HG02763 (cell line): ENCODE results near the gene CIAO2B.
"Not testable (repeated sequence)": the region's sequence is repeated elsewhere in the genome, so short reads cannot be mapped to it uniquely, and the experiment has no call there.

ENCODE experiments used
- ATAC-seq: cut with Tn5 transposase; IDR thresholded peaks from one replicate; pipeline ENCODE4 v1.9.1; 2021; ENCODE audit warnings: mild to moderate bottlenecking, moderate library complexity; ENCODE audit not compliant: unreplicated experiment

CIAO2B gene

DNA sequence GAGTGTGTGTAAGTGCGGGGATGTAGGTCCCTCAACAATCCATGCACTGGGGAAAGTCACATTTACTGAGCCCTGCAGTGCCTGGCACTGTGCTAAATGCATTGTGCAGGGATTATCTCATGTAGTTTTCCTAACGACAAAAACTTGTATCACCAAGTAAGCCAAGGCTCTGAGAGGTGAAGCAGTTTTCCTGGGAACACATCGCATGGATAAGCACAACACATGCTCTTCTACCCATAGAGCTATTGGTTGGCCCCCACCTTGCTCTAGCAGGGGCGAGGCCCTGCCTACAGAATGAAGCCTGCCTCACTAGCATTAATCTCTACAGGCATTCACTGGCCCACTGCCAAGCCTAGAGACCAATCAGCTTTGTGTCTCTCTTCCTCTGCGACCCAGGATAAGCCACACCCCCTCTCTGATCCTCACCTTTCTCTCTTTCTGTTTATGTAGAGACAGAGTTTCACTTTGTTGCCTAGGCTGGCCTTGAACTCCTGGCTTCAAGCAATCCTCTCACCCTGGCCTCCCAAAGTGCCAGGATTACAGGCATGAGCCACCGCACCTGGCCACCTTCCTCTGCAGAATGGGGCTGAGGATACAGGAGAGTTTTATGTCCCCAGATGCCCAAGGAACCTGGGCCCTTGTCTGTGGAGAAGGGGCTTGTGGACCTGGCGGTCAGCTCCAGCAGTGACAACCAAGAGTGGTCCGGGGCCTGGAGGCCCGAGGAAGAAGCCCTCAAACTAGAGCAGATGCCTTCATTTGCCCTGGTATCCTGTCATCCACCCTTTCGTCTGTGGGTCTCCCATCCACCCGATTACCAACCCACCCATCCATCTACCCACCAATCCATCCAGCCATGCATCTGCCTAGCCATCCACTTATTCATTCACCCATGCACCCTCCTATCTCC, 28.3 kb downstream of the CIAO2B start:
- no peak for ATAC-seq

DNA sequence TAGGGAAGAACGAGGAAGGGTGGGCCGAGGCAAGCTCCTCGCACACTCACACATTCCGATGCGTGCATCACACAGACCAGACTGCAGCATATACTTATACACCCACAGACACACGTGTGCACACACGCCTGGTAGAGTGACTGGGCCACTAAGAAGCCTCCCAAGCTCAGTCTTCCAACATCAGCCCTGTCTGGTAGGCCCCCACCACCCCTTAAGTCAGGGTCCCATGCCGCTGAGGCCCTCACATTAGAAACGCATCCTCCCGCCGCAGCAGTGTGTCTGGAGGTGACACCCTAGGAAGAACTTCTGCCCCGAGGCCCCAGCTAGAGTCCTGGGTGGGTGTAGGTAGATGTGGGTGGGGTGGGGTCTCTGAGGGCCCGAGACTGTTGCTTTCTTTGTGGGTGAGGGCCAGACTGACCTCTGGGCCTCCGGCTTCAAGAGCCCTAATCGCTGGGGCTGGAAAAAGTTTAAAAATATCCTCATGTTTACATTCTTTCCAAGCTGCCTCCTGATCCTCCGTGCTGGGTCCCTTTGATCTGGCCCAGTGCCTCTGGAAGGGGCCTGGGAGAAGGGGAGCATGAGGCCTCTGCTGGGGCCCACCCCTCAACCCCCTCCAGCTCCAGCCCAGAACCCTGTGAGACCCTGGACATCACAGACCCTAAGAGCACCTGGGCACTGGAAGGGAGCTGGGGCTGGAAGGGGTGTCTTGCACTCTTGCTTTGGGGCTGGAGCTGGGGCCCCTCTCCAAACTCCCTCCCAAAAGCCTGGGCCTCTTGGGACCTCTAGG, 29.2 kb downstream of the CIAO2B start:
- no peak for ATAC-seq

DNA sequence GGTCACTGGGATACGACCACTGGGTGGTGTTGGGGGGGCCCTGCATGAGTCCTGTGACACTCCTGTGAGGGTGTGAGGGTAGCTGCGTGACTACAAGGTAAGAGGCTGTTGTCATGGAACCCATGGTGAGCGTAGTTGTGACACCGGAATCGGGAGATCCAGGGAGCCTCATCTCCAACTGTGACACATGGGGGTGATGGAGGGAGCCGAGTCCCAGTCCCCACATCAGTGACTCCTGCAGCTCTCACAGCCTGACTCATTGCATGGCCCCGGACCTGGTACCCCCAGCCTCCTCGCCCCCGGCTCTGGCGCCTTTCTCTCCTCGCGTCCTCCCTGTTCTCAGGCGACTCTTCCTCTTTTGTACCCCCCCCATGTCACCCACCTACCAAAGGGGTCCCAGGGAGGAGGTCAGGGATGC, 29.8 kb downstream of the CIAO2B start:
- no peak for ATAC-seq

DNA sequence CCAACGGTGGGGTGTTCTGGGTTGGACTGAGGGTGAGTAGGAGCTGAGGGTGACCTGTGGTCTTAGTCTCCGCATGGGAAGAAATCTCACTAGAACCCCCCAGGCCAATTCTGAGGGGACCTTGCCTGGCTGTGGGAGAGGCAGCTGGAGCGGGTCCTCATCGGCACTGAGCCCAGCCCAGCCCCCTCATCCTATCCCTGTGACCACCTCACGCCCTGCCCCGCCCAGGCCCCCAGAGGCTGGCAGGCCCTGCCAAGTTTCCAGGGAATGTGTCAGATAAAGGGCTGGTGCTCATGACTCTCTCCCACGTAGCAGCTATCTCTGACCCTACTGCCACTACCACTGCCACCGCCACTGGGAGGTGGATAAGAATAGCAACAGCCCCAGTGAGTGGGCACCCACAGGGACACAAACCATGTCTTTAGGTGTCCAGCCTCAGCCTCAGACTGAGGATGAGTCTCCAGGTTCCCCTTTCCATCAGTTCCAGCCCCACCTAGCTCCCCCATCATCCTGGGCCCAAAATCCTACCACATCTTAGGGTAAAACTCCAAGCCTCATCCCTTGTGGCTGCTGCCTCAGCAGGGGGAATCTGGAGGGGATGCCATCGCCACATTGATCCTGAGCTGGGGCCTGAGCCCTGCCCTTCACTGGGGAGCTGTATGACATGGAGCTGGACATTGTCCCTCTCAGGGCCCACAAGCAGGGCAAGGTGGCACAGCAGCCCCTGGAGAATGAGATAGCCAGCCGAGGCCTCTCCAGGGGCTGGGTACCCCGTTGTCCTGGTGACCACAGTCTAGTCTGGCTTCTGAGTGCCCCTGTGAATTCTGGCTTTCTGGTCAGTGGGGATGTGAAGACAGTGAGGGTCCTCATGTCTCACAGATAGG, 30.4 kb downstream of the CIAO2B start:
- no peak for ATAC-seq

DNA sequence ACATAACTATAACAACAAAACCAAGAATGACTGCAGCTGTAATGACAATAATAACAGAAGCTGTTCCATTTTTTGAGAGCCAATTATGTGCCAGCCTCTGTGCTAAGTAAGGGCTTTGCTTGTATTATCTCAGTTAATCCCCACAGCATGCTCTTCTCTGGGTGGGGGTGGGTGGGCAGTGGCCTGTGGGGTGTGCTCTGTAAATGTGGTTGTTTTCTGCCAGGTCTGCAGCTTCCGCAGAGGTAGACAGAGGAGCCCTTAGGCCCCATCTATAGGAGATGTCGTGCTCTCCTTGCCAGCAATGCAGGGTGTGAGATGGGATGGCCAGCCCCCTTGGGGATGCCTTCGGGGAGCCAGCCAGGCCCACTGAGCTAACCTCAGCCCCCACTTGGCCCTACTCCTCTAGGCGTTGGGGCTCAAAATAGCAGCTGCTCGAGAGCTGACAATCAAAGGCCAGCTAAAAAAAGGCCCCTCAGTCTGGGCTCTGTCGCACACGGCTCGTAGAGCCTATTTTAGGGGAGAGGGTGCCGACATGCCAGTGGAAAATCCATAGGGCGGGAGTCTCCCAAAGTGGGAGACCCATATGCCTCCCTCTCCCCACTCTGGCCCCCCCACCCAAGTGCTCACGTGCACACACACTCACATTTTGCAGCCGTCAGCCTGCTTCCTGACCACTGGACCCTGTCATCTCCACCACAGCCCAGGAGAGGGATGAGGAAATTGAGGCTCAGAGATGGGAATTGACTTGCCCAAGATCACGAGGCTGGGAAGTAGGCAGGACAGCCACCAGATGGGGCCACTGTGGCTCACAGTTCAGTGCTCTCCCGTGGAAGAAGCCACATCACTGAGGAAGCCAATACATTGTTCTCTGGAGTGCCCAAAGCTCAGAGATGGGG, 31.3 kb downstream of the CIAO2B start:
- no peak for ATAC-seq

DNA sequence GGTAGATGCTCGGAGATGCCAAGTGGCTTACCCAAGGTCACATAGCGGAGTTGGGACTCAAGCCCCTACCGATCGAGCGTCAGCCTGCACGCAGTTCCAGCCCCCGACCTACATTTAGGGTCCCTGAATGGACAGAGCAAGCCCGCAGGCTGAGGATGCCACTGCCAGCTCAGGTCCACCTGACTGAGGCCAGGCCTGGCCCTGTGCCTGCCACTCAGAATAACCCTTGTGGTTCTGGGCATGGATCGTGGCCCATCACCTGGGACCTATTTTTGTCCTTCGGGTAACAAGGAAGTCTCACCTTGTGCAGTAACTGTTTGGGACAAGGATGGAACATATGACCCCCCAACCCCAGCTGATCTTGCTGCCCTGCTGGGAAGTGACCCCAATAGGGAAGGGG, 32.6 kb downstream of the CIAO2B start:
- ATAC-seq: no peak

DNA sequence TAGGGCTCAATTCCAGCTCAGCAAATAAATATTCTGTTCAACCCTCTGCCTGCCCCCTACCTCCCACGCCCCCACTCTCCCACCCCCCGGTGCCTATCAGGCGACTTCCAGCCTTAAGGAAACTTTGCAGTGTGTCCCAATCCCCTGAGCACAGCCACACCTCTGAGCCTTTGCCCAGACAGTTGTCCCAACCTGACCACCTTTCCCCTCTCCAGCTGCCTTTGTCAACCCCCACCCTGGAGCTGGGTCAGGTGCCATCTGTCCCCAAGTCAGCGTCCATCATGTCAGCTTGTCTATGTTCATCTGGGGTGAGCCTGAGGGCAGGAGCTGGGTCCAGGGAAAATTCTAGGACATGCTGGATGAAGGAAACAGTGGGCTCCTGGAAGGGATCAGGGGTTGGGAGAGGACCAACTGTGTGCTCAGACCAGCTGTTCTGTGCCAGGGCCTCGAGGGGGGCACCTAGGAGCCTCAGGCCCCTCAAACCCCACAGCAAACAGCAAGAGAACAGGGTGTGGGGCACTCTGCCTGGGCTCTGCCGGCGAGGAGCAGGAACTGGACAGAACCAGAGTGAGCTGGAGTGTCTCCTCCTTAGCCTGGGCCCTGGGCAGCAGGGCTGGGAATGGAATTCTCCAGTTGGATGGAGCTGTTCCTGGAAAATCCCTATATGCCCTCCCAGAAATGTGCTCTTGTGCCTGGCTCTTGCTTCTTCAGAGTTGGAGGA, 33.3 kb downstream of the CIAO2B start:
- no peak for ATAC-seq

DNA sequence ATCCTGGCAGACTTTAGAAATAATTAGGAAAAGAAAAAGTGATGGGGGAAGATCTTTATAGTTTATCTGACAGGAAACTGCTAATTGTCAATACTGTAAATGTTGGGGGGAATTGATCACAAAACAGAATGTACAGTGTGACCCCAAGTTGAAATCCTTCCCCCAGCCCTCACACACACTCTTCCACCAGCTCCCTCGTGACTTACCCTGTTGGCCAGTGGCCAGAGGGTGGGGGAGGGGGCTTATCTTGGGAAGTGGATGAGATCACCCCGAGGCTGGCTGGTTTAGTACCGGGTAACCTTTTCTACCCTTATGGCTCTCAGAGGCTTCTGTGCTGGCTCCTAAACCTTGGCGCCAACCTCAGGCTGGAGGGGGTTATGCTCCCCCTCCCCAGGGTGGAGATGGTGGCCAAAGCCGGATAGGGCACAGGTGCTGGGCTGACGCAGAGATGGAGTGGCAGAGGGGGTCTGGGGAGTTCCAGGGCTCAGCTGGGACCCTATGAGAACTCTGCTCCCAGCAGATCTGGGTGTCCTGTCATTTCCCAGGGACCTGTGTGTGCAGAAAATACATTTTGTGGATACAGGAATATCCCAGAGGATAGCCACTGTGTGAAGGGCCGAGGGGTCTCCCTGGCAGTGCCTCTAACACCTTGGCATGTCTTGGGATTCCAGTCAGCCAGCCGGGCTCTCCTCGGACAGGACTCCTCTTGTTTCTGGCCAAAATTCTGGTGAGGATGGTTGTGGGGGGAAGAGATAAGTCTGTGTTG, 34.1 kb downstream of the CIAO2B start:
- ATAC-seq: no peak

DNA sequence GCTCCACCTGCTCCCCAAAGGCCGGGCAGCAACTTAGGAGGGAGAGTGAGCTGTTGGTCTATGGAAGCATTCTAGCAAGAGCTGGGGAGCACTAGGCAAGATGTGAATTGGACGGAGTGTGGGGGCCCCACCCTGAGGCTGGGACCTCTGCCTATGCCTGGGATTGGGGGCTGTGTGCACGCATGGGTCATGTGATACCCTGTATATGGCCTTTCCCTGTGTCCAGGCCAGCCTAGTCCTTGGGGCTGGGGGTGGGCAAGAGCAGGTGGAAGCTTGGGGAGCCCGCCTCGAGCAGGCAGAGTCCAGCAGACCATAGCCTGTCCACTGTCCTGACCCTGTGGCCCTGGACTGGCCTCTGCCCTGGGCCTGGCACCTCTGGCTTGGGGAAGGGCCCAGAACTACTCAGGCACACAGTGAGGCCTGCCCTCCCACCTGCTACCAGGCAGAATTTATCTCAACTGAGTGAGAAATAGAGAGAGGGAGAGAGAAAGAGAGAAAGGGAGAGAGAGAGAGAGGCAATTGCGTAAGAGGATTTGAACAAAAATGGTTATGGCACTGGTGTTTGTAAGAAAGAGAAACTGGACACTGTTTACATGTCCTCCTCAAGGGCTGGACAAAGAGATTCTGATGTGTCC, 34.8 kb downstream of the CIAO2B start:
- no peak for ATAC-seq

DNA sequence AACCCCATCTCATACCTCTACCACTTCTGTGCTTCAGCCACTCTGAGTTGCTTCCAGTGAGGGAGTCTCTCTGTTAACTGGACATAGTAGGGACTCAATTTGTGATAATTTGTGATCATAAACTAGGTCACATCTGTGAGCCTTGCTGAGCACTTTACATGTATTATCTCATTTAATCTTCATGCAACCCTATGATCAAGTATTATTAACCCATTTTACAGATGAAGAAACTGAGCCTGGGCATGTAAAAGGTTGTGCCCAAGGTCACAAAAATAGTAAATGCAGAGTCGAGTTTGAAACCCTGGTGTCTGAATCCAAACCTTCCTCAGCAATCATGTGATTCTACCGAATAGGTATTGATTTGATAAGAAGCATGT, 35.3 kb downstream of the CIAO2B start:
- ATAC-seq: no peak

DNA sequence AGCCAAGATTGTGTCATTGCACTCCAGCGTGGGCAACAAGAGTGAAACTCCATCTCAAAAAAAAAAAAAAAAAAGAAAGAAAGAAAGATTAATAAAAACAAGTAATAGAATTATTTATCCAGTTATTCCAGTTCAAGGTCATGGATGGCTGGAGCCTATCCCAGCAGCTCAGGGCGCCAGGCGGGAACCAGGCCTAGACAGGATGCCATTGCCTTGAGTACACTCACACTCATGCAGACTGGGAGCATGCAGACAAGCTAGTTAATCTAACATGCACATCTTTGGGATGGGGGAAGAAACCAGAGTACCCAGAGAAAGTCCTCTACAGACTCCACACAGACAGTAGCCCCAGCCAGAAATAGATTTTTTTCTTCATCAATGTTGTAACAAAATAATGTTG, 36.0 kb downstream of the CIAO2B start:
- ATAC-seq: no peak

DNA sequence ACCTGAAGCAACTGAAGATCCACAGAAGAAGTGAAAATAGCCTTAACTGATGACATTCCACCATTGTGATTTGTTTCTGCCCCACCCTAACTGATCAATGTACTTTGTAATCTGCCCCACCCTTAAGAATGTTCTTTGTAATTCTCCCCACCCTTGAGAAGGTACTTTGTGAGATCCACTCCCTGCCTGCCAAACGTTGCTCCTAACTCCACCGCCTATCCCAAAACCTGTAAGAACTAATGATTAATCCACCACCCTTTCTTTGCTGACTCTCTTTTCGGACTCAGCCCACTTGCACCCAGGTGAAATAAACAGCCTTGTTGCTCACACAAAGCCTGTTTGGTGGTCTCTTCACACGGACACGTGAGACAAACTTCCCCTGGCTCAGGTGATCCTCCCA, 37.5 kb downstream of the CIAO2B start:
- not testable (repeated sequence) for ATAC-seq

DNA sequence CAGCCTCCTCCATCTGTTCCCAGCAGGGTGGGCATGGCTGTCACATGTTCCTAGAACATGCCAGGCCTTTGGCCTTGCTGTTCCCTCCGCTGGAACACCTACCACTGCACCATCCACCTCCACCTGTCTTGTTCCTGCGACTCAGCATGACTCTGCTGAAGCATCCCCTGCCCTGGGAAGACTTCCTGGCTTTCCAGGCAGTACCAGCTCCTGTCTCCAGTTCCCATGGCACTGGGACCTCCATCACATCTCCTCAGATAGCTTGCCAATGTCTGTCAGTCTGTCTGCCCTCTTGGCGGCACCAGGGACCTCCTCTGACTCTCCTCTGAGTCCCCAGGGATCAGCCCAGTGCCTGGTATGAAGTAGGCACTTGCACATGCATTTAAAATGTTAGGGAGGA, 38.2 kb downstream of the CIAO2B start:
- no peak for ATAC-seq

DNA sequence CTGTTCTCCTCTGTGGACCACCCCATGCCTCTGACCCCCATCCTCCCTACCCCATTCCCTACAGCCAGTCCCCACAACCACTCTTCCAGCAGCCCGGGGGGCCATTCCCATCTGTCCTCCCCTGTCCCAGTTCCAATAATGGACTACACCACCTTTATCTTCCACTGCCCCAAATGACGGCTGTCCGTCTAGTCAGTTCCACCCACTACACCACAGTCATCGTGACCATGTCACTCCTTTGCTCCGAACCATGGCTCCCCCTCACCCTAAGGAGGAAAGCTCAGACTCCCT, 38.6 kb downstream of the CIAO2B start:
- ATAC-seq: no peak

DNA sequence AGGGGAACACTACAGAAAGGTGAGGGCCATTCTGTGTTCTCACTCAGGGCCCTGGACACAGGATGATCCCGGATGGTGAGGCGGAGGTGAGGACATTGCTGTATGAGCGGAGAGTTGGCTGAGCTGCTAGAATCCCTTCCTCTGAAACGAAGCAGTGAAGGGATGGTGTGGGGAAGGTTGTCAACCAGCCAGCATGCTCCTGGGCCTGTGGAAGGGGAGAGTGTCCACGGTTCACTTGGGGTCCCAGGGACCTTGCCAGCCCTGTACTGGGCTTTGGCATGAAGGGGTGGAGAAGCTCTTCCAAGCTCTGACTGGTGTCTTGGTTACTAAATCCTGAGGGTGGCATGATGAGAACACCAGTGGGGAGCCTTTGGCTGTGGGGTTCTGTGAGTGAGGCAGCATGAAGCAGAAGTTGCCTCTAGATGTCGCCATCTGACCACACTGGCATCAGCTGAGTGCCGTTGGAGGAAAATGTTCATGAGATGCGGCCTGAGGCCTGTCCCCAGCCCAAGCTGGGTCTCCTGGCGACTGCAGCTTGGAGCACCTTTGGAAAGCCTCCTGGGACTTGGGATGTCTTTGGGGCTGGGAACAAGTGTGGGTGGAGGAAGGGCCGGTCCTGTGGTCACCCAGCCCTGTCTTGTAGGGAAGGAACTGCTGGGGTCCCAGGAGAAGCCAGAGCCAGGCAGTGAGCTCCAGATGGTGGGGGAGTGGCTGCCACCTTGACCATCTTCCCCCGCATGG, 39.1 kb downstream of the CIAO2B start:
- ATAC-seq: no peak

DNA sequence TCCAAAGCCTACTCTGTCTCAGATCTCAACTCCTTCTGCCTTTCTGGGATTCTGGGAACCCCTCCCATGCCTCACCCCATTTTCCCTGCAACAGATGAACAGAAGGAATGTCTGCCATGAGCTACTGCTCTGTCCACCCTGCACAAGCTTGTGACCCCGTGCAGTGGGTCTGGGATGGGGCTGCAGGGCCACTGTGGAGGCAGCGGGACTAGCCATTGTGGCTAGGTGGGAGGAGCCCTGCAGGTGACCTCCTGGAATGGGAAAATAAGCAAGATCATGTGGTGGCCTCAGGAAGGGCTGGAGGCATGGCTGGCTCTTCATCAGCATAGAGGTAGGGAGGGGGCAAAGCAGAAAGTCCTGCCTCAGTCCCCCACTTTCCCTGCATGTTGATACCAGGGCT, 40.1 kb downstream of the CIAO2B start:
- no peak for ATAC-seq

DNA sequence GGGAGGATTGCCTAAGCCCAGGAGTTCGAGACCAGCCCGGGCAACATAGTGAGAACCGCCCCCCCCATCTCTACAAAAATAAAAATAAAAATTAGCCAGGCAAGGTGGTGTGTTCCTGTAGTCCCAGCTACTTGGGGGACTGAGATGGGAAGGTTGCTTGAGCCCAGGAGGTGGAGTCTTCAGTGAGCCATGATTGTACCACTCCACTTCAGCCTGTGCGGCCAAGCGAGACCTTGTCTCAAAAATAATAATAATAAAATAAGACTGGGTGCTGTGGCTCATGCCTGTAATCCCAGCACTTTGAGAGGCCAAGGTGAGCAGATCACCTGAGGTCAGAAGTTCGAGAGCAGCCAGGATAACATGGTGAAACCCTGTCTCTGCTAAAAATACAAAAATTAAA, 42.4 kb downstream of the CIAO2B start:
- no peak for ATAC-seq

DNA sequence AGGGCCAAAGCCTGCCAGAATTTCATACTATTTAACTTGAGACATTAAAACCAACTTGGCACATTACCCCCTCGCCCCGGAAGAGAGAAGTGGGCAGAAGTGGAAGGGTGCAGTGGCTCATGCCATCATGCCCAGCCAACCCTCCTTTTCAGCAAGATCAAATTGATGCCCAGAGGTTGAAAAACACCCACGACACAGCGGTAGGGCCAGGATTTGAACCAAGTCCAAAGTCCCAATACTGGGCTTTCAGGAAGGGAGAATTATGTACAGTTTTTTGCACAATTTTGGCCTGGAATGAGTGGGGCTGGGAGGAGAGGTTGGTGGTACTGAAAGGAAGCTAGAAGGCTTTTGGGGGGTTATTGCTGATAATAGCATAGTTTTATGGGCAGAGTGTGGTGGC, 42.8 kb downstream of the CIAO2B start:
- no peak for ATAC-seq
